ENCODE data around the gene SLC25A30. TPM values are rescaled to one million over a fixed set of nuclear protein-coding genes. Genes with fewer than 3 reads are reported as not detected.

Gene SLC25A30
- total and polyA plus RNA-seq, 2 of the 13 experiments (the other 11 are each of a cell fraction or from before 2014, with no cell fraction given) = 19.6 to 22.5 TPM

DNA sequence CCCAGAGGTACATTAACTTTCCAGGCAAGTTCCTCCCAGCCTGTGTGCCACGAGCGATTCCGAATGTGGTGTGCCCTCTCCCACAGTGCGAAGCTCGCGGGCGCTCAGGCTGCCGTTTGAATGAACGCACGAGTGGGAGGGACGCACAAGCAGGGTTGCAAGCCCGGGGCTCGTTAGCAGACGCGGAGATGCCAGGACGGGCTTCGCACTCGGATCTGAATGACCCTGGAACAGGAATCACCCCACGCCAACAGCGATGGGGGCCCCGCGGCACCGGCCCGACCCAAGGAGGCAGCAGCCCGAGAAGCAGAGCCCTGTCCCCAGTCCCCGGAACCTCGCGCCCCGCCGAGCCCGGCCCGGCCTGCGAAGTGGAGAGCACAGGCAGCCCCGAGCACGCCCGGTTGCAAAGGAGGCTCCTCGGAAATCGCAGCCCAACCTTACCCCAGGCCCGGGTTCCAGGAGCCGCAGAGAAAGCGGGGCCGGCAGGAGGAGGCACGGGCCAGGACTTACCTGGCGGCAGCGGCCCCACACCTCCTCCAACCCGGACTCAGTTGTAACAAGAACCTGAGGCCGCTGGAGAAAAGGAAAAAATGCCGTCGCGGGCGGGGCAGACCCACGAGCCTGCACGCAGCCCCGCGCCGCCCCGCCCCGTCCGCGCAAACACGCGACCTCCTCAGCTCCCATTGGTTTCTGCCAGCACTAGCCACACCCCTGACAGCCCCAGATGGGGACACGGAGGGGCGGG is at the start of gene SLC25A30 (continued):
- TF ChIP-seq, protein P1, sequence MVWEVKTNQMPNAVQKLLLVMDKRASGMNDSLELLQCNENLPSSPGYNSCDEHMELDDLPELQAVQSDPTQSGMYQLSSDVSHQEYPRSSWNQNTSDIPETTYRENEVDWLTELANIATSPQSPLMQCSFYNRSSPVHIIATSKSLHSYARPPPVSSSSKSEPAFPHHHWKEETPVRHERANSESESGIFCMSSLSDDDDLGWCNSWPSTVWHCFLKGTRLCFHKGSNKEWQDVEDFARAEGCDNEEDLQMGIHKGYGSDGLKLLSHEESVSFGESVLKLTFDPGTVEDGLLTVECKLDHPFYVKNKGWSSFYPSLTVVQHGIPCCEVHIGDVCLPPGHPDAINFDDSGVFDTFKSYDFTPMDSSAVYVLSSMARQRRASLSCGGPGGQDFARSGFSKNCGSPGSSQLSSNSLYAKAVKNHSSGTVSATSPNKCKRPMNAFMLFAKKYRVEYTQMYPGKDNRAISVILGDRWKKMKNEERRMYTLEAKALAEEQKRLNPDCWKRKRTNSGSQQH (CRISPR knock-in tag; IDR thresholded peaks at IDR 0.05; ENCODE audit: low read depth) = peak; percentile 38; the same call in 1 of the 2 replicates
- TF ChIP-seq DMAP1 (CRISPR knock-in tag; IDR thresholded peaks at IDR 0.05) (no peak; the same call in 1 of the 2 replicates), EZH2 (conservative IDR thresholded peaks at IDR 0.05; ENCODE audit: low read depth, low read length) (no peak), KDM3A (CRISPR knock-in tag; IDR thresholded peaks at IDR 0.05; ENCODE audit: low read depth) (peak; percentile 52; the same call in 1 of the 2 replicates), ZC3H13 (CRISPR knock-in tag; IDR thresholded peaks at IDR 0.05) (peak; percentile 19; the same call in 1 of the 2 replicates), NRL (CRISPR knock-in tag; IDR thresholded peaks at IDR 0.05; ENCODE audit: borderline replicate concordance) (peak; percentile 74; the same call in 1 of the 2 replicates), STAG1 (CRISPR knock-in tag; IDR thresholded peaks at IDR 0.05) (peak; percentile 19; the same call in 1 of the 2 replicates), E2F1 (CRISPR knock-in tag; IDR thresholded peaks at IDR 0.05) (no peak), REXO4 (CRISPR knock-in tag; IDR thresholded peaks at IDR 0.05; ENCODE audit: borderline replicate concordance) (0 out of 2 replicates have a peak, but pooled peaks have one; percentile 76), ERF (CRISPR knock-in tag; IDR thresholded peaks at IDR 0.05) (peak; percentile 53; the same call in 1 of the 2 replicates), PCBP1 (IDR thresholded peaks at IDR 0.05; ENCODE audit: borderline replicate concordance, low read depth, low read length) (no peak), FIP1L1 (IDR thresholded peaks at IDR 0.05; ENCODE audit: borderline replicate concordance, insufficient read depth, low read depth, low read length) (no peak), CAMTA2 (CRISPR knock-in tag; IDR thresholded peaks at IDR 0.05; ENCODE audit: borderline replicate concordance) (0 out of 2 replicates have a peak, but pooled peaks have one; percentile 26), ZBTB20 (CRISPR knock-in tag; IDR thresholded peaks at IDR 0.05; ENCODE audit: borderline replicate concordance, low read depth) (no peak), DRAP1 (CRISPR knock-in tag; IDR thresholded peaks at IDR 0.05) (no peak; the same call in none of the 2 replicates), ZNF280D (CRISPR knock-in tag; IDR thresholded peaks at IDR 0.05) (peak; percentile 68; the same call in 1 of the 2 replicates)
- TF ChIP-seq, protein P2, sequence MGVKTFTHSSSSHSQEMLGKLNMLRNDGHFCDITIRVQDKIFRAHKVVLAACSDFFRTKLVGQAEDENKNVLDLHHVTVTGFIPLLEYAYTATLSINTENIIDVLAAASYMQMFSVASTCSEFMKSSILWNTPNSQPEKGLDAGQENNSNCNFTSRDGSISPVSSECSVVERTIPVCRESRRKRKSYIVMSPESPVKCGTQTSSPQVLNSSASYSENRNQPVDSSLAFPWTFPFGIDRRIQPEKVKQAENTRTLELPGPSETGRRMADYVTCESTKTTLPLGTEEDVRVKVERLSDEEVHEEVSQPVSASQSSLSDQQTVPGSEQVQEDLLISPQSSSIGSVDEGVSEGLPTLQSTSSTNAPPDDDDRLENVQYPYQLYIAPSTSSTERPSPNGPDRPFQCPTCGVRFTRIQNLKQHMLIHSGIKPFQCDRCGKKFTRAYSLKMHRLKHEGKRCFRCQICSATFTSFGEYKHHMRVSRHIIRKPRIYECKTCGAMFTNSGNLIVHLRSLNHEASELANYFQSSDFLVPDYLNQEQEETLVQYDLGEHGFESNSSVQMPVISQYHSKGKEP (CRISPR knock-in tag; IDR thresholded peaks at IDR 0.05) = no peak
- TF ChIP-seq, protein P3, sequence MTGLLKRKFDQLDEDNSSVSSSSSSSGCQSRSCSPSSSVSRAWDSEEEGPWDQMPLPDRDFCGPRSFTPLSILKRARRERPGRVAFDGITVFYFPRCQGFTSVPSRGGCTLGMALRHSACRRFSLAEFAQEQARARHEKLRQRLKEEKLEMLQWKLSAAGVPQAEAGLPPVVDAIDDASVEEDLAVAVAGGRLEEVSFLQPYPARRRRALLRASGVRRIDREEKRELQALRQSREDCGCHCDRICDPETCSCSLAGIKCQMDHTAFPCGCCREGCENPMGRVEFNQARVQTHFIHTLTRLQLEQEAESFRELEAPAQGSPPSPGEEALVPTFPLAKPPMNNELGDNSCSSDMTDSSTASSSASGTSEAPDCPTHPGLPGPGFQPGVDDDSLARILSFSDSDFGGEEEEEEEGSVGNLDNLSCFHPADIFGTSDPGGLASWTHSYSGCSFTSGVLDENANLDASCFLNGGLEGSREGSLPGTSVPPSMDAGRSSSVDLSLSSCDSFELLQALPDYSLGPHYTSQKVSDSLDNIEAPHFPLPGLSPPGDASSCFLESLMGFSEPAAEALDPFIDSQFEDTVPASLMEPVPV (CRISPR knock-in tag; IDR thresholded peaks at IDR 0.05) = no peak

Measured in HepG2 (cell line).